ENCODE measurements around the gene TNFRSF11A.

TNFRSF11A gene

GRCh38 chr18:62328586-62329525, 3.7 kb downstream of the TNFRSF11A start:
- no peak for DNase-seq (ENCODE audit: low read depth, low spot score)
- H3K4me3 ChIP-seq = no peak overlapping the region
- no peak for TF ChIP-seq EZH2 (IDR thresholded peaks at IDR 0.05)
- no peak for TF ChIP-seq POLR2AphosphoS5 (IDR thresholded peaks at IDR 0.05; ENCODE audit: borderline replicate concordance, low read depth, low read length)
- TF ChIP-seq FOXP2 (optimal IDR thresholded peaks at IDR 0.05; ENCODE audit: control extremely low read depth, extremely low read length, insufficient read depth) = no peak
- H3K9me3 ChIP-seq (ENCODE audit: low read depth, low read length) = no peaks in the 10 kb centered on the region
- H3K27ac ChIP-seq = no peak overlapping the region
- no peak overlapping the region for H3K9ac ChIP-seq (ENCODE audit: insufficient read length)
- no peaks in the 10 kb centered on the region for H3K36me3 ChIP-seq (ENCODE audit: insufficient read depth, low read length)

- TF ChIP-seq FOXP2 (optimal IDR thresholded peaks at IDR 0.05; ENCODE audit: control extremely low read depth, extremely low read length, insufficient read depth) (no peak), EZH2 (IDR thresholded peaks at IDR 0.05) (no peak), POLR2AphosphoS5 (IDR thresholded peaks at IDR 0.05; ENCODE audit: borderline replicate concordance, low read depth, low read length) (no peak)
- H3K9ac ChIP-seq (ENCODE audit: insufficient read length) = no peak overlapping the region
- no peak overlapping the region for H3K27ac ChIP-seq
- no peaks in the 10 kb centered on the region for H3K36me3 ChIP-seq (ENCODE audit: insufficient read depth, low read length)
- no peaks in the 10 kb centered on the region for H3K9me3 ChIP-seq (ENCODE audit: low read depth, low read length)
- DNase-seq (ENCODE audit: low read depth, low spot score) = no peak
- H3K4me3 ChIP-seq = no peak overlapping the region
These were observed 4.8 kb downstream of the TNFRSF11A start for GRCh38 chr18:62329691-62330454.

GRCh38 chr18:62330650-62331049, 5.5 kb downstream of the TNFRSF11A start:
- Histone ChIP-seq H3K4me3 (no peak overlapping the region), H3K36me3 (ENCODE audit: insufficient read depth, low read length) (no peaks in the 10 kb centered on the region), H3K9me3 (ENCODE audit: low read depth, low read length) (no peaks in the 10 kb centered on the region), H3K9ac (ENCODE audit: insufficient read length) (no peak overlapping the region), H3K27ac (no peak overlapping the region)
- DNase-seq (ENCODE audit: low read depth, low spot score) = no peak
- TF ChIP-seq FOXP2 (optimal IDR thresholded peaks at IDR 0.05; ENCODE audit: control extremely low read depth, extremely low read length, insufficient read depth) = no peak
- no peak for TF ChIP-seq EZH2 (IDR thresholded peaks at IDR 0.05)
- TF ChIP-seq POLR2AphosphoS5 (IDR thresholded peaks at IDR 0.05; ENCODE audit: borderline replicate concordance, low read depth, low read length) = no peak

GRCh38 chr18:62331581-62332356, 6.7 kb downstream of the TNFRSF11A start:
- no peaks in the 10 kb centered on the region for H3K36me3 ChIP-seq (ENCODE audit: insufficient read depth, low read length)
- H3K27ac ChIP-seq = no peak overlapping the region
- H3K9ac ChIP-seq (ENCODE audit: insufficient read length) = no peak overlapping the region
- no peak for DNase-seq (ENCODE audit: low read depth, low spot score)
- no peak overlapping the region for H3K4me3 ChIP-seq
- TF ChIP-seq EZH2 (IDR thresholded peaks at IDR 0.05) = no peak
- TF ChIP-seq FOXP2 (optimal IDR thresholded peaks at IDR 0.05; ENCODE audit: control extremely low read depth, extremely low read length, insufficient read depth) = no peak
- no peak for TF ChIP-seq POLR2AphosphoS5 (IDR thresholded peaks at IDR 0.05; ENCODE audit: borderline replicate concordance, low read depth, low read length)
- H3K9me3 ChIP-seq (ENCODE audit: low read depth, low read length) = no peaks in the 10 kb centered on the region

- H3K9ac ChIP-seq (ENCODE audit: insufficient read length) = no peak overlapping the region
- TF ChIP-seq FOXP2 (optimal IDR thresholded peaks at IDR 0.05; ENCODE audit: control extremely low read depth, extremely low read length, insufficient read depth) (no peak), POLR2AphosphoS5 (IDR thresholded peaks at IDR 0.05; ENCODE audit: borderline replicate concordance, low read depth, low read length) (no peak), EZH2 (IDR thresholded peaks at IDR 0.05) (no peak)
These were observed 7.3 kb downstream of the TNFRSF11A start for GRCh38 chr18:62332431-62332830.

GRCh38 chr18:62332964-62333695, 8.0 kb downstream of the TNFRSF11A start:
- no peaks in the 10 kb centered on the region for H3K9me3 ChIP-seq (ENCODE audit: low read depth, low read length)
- no peak overlapping the region for H3K27ac ChIP-seq
- H3K36me3 ChIP-seq (ENCODE audit: insufficient read depth, low read length) = no peaks in the 10 kb centered on the region
- H3K9ac ChIP-seq (ENCODE audit: insufficient read length) = no peak overlapping the region
- DNase-seq (ENCODE audit: low read depth, low spot score) = no peak
- no peak overlapping the region for H3K4me3 ChIP-seq
- TF ChIP-seq POLR2AphosphoS5 (IDR thresholded peaks at IDR 0.05; ENCODE audit: borderline replicate concordance, low read depth, low read length) = no peak
- no peak for TF ChIP-seq FOXP2 (optimal IDR thresholded peaks at IDR 0.05; ENCODE audit: control extremely low read depth, extremely low read length, insufficient read depth)
- no peak for TF ChIP-seq EZH2 (IDR thresholded peaks at IDR 0.05)

More at GRCh38 chr18:62332431-62332830, 7.3 kb downstream of the TNFRSF11A start:
- DNase-seq (ENCODE audit: low read depth, low spot score) = no peak
- Histone ChIP-seq H3K36me3 (ENCODE audit: insufficient read depth, low read length) (no peaks in the 10 kb centered on the region), H3K27ac (no peak overlapping the region), H3K9me3 (ENCODE audit: low read depth, low read length) (no peaks in the 10 kb centered on the region), H3K4me3 (no peak overlapping the region)

- Histone ChIP-seq H3K9me3 (ENCODE audit: low read depth, low read length) (no peaks in the 10 kb centered on the region), H3K36me3 (ENCODE audit: insufficient read depth, low read length) (no peaks in the 10 kb centered on the region), H3K27ac (no peak overlapping the region), H3K4me3 (no peak overlapping the region), H3K9ac (ENCODE audit: insufficient read length) (no peak overlapping the region)
- DNase-seq (ENCODE audit: low read depth, low spot score) = no peak
- TF ChIP-seq FOXP2 (optimal IDR thresholded peaks at IDR 0.05; ENCODE audit: control extremely low read depth, extremely low read length, insufficient read depth) (no peak), POLR2AphosphoS5 (IDR thresholded peaks at IDR 0.05; ENCODE audit: borderline replicate concordance, low read depth, low read length) (no peak), EZH2 (IDR thresholded peaks at IDR 0.05) (no peak)
These were observed 9.0 kb downstream of the TNFRSF11A start for GRCh38 chr18:62334120-62334519.
